GM19043 (cell line): ENCODE data around the gene TRDMT1.
"Not testable (repeated sequence)": the region's sequence is repeated elsewhere in the genome, so short reads cannot be mapped to it uniquely, and the experiment has no call there.

Experiments used
- ATAC-seq: cut with Tn5 transposase; IDR thresholded peaks from one replicate; pipeline ENCODE4 v1.9.1; 2021; ENCODE audit warnings: low read depth; ENCODE audit not compliant: unreplicated experiment

The TRDMT1 gene

GRCh38 chr10:17141504-17142229, 59.8 kb downstream of the TRDMT1 start:
- ATAC-seq, result no peak

- no peak for ATAC-seq
Measured at GRCh38 chr10:17140386-17140761, 61.1 kb downstream of the TRDMT1 start.

GRCh38 chr10:17138460-17139042, 62.9 kb downstream of the TRDMT1 start:
- ATAC-seq, result no peak

- ATAC-seq, result no peak
Measured at GRCh38 chr10:17134737-17135260, 66.7 kb downstream of the TRDMT1 start.

- ATAC-seq, result no peak
Measured at GRCh38 chr10:17134282-17134681, 67.2 kb downstream of the TRDMT1 start.

- no peak for ATAC-seq
Measured at GRCh38 chr10:17129741-17130140, 71.7 kb downstream of the TRDMT1 start, which contains the start of gene CUBN. CUBN (minus strand) TSS chr10:17129811; CDS start chr10:17129765, 46 bp downstream.

- ATAC-seq, result no peak
Measured at GRCh38 chr10:17128261-17128660, 73.2 kb downstream of the TRDMT1 start.

GRCh38 chr10:17126327-17126726, 75.1 kb downstream of the TRDMT1 start:
- no peak for ATAC-seq

GRCh38 chr10:17125206-17125893, 76.1 kb downstream of the TRDMT1 start:
- ATAC-seq, result no peak

- no peak for ATAC-seq
Measured at GRCh38 chr10:17123961-17124360, 77.5 kb downstream of the TRDMT1 start.

GRCh38 chr10:17122726-17123661, 78.5 kb downstream of the TRDMT1 start:
- no peak for ATAC-seq

- ATAC-seq, result no peak
Measured at GRCh38 chr10:17122052-17122451, 79.4 kb downstream of the TRDMT1 start.

- no peak for ATAC-seq
Measured at GRCh38 chr10:17120694-17121093, 80.8 kb downstream of the TRDMT1 start.

- no peak for ATAC-seq
Measured at GRCh38 chr10:17119845-17120244, 81.6 kb downstream of the TRDMT1 start.

- ATAC-seq, result no peak
Measured at GRCh38 chr10:17116193-17116592, 85.3 kb downstream of the TRDMT1 start.

- no peak for ATAC-seq
Measured at GRCh38 chr10:17115683-17116082, 85.8 kb downstream of the TRDMT1 start.

GRCh38 chr10:17114878-17115444, 86.5 kb downstream of the TRDMT1 start:
- not testable (repeated sequence) for ATAC-seq

GRCh38 chr10:17113889-17114540, 87.5 kb downstream of the TRDMT1 start:
- no peak for ATAC-seq

- no peak for ATAC-seq
Measured at GRCh38 chr10:17113346-17113745, 88.1 kb downstream of the TRDMT1 start.

GRCh38 chr10:17112566-17112965, 88.9 kb downstream of the TRDMT1 start:
- ATAC-seq, result no peak
